GM18499 (cell line): ENCODE measurements around the gene TH.

Experiments
- ATAC-seq: cut with Tn5 transposase; IDR thresholded peaks from one replicate; pipeline ENCODE4 v1.9.1; 2021; ENCODE audit warnings: moderate number of reproducible peaks; ENCODE audit not compliant: insufficient read depth, unreplicated experiment

TH gene

GRCh38 chr11:2164861-2165555 is 6.6 kb downstream of the TH start:
- ATAC-seq: no peak

- ATAC-seq: no peak
Observed at GRCh38 chr11:2164081-2164480, 7.5 kb downstream of the TH start.

GRCh38 chr11:2163428-2163978 is 8.1 kb downstream of the TH start:
- ATAC-seq: no peak

GRCh38 chr11:2160736-2161259 is 10.8 kb downstream of the TH start, which contains the start of gene INS:
TSS of gene INS (minus strand) at chr11:2161209. CDS start at chr11:2160971, 238 bp downstream.
- no peak for ATAC-seq

GRCh38 chr11:2159536-2160413 is 11.8 kb downstream of the TH start:
- no peak for ATAC-seq

- no peak for ATAC-seq
Observed at GRCh38 chr11:2158966-2159365, 12.6 kb downstream of the TH start.

GRCh38 chr11:2158296-2158737 is 13.3 kb downstream of the TH start:
- ATAC-seq: no peak

GRCh38 chr11:2157294-2158040 is 14.1 kb downstream of the TH start:
- no peak for ATAC-seq

- ATAC-seq: no peak
Observed at GRCh38 chr11:2156416-2157182, 15.0 kb downstream of the TH start.

GRCh38 chr11:2155511-2155910 is 16.1 kb downstream of the TH start:
- ATAC-seq: no peak

- ATAC-seq: no peak
Observed at GRCh38 chr11:2154889-2155288, 16.7 kb downstream of the TH start.

- ATAC-seq: no peak
Observed at GRCh38 chr11:2154195-2154585, 17.4 kb downstream of the TH start.

- ATAC-seq: no peak
Observed at GRCh38 chr11:2153581-2154194, 17.9 kb downstream of the TH start.

- ATAC-seq: no peak
Observed at GRCh38 chr11:2151500-2152257, 19.9 kb downstream of the TH start.

GRCh38 chr11:2149864-2150847 is 21.5 kb downstream of the TH start:
- no peak for ATAC-seq

GRCh38 chr11:2149460-2149859 is 22.2 kb downstream of the TH start:
- no peak for ATAC-seq

GRCh38 chr11:2148595-2148994 is 23.0 kb downstream of the TH start:
- ATAC-seq: no peak
